Metanephros (tissue), 1 donor: ENCODE measurements around the gene RPH3AL. TPM values are rescaled to one million over a fixed set of nuclear protein-coding genes. Genes with fewer than 3 reads are reported as not detected.

Source experiments
- total RNA-seq: library from RNA; depleted of rRNA; stranded (reverse); fragments of >200 nt; gene quantifications from one replicate; pipeline ENCODE4 v1.2.3, GENCODE V29; 2014

The RPH3AL gene
- total RNA-seq: 46.8 TPM

GRCh38 chr17:352421-353212 is at the start of gene RPH3AL:
Gene RPH3AL, minus strand, starts transcription at chr17:352807. Its CDS starts 25,264 bp downstream, at chr17:327543.

GRCh38 chr17:181245-182049 is 171.2 kb downstream of the RPH3AL start, which contains the start of gene DOC2B:
Gene DOC2B, minus strand, starts transcription at chr17:181650. Its CDS starts 171 bp downstream, at chr17:181479.

Other genes with a start within 250 kb of the RPH3AL start
- not detected for gene SCGB1C2, start 215.2 kb downstream of the RPH3AL start, total RNA-seq
- gene DOC2B, start 171.2 kb downstream of the RPH3AL start, total RNA-seq: 63.1 TPM
- 25.6 TPM for gene RFLNB, start 93.1 kb upstream of the RPH3AL start, total RNA-seq